CD4-positive, alpha-beta T cell treated with Interleukin-4 for 1 hour (primary cell): Measurements from ENCODE around the gene FCHO1.
A peak's percentile ranks its signal among the peaks of the same experiment; 100 is the strongest.
"Not testable (repeated sequence)": the region's sequence is repeated elsewhere in the genome, so short reads cannot be mapped to it uniquely, and the experiment has no call there.

Experiments
- DNase-seq, 2 donors: peaks; one replicate each; pipeline ENCODE4 v3.0.0-alpha.2; 2020 to 2022

FCHO1 gene

DNA sequence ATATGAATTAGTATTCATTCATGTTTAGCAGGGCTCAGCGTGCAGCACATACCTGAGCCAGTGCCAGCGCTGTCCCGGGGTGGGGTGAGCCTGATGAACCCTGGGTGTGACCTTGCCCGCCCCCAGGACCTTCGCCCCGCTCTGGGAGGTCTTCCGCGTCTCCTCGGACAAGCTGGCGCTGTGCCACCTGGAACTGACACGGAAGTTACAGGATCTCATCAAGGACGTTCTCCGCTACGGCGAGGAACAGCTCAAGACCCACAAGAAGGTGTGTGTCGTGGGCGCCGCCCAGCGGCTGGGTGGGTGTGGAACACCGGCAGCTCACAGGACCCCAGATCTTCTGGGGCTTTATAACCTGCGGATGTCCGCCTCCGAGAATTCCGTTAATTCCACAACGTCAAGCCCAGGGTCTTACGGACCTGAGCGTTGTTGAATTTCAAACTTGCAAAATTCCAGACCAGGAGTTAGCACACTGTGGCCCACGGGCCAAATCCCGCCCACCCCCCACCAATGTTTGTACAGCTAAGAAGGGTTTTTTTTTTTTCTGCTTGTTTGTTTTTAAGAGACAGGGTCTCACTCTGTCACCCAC lies 15.4 kb downstream of the FCHO1 start:
- peak; percentile 37 to 69 for DNase-seq

DNA sequence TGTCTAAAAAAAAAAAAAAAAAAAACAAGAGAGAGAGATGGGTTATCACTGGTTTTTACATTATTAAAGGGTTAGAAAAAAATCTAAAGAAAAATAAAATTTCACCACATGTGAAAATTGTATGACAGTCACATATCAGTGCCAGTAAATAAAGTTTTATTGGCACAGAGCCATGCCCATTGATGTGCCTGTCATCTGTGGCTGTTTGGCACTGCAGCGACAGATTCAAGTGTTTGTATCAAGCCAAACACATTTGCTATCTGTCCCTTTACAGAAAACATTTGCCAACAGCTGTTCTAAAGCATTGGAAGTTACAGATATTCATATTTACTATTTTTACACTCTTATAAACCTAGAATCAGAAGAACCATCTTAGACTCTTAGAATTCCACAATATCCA lies 16.3 kb downstream of the FCHO1 start:
- DNase-seq, result no peak

DNA sequence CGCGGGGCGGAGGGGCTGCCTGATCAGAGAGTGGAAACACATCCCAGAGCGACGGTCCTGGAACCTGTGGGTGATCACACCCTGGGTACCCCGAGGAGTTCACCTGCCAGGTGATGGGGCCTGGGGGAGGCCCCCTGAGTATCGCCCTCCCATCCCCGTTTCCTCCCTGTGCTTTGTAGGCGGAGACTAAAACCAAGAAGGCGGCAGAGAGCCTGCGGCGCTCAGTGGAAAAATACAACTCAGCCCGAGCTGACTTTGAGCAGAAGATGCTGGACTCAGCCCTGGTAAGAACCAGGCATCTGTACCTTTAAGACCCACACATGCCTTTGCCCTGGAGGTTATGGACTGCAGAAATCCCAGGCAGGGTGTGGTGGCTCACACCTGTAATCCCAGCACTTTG lies 19.3 kb downstream of the FCHO1 start:
- DNase-seq, result no peak

DNA sequence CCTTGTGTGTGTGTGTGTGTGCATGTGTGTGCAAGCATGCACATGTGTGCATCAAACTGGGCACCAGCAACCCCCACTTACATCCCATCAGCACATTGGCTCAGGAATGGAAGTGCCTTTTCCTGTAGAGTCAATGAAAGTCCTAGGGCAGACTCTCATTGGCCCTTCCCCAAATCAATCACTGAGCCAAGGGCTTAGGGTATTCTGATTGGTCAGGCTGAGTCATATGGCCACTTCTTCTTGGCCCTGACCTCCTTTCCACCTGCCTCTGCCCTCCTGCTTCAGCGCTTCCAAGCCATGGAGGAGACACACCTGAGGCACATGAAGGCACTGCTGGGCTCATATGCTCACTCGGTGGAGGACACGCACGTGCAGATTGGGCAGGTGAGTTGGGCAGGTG lies 20.9 kb downstream of the FCHO1 start:
- no peak for DNase-seq

DNA sequence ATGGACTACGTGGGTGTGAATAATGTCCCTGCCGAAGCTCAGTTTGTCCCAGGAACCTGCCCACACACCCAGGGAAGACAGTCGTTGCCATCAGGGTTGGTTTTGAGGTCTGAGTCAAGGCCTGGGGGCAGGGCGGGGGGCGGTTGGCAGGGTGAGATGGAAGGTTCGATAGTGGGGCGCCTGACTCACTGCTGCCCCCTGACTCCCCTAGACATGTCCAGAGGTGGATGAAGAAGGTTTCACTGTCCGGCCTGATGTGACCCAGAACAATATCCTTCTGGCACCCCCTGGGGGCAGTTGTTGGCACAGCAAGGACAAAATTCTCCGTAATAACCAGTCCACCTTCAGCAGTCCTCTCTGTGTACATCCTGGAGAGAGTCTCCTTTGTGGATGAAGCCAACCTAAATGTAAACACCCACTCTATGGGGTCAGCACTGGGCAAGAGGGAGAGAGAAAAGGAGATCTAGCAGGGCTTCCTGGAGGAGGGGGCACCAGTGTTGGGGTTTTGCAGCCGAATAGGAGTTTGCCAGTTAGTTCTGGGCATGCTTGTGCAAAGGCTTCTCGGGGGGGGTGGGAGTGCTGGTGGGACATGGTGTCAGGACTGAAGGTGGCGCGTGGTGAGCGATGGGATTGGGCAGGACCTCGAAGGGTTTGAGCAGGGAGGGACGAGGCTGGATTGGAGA lies 24.1 kb downstream of the FCHO1 start:
- DNase-seq, result peak in 1 of 2 donors; percentile 41

DNA sequence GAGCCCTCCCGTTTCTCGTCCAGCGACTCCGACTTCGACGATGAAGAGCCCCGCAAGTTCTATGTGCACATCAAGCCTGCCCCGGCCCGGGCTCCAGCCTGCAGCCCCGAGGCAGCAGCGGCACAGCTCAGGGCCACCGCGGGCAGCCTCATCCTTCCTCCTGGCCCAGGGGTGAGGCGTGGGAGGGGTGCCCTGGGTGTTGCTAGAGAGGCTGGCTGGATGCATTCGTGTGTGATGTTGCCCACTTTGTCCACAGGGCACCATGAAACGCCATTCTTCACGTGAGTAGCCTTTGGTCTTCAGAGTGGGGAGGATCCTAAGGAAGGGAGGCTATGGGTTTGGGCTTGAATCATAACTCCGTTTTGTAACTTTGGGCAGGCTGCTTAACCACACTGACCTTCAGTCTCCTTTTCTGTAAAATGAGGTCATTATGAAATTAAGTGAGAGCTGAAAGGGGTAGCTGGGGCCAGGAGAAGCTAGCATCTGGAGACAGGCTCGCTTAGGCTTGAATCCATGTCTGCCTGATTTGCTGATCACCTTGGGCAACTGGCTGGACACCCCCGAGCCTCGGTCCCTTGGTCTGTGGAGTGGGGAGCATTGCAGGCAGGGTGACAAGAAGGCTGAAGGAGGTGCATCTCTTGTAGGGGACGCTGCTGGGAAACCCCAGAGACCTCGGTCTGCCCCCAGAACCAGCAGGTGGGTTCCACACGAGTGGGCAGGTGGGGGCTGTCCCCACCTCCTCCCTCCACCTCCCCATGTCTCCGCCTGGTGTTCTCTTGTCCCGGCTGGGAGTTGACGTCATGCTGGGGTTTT lies 24.9 kb downstream of the FCHO1 start:
- peak in 1 of 2 donors; percentile 86 for DNase-seq

DNA sequence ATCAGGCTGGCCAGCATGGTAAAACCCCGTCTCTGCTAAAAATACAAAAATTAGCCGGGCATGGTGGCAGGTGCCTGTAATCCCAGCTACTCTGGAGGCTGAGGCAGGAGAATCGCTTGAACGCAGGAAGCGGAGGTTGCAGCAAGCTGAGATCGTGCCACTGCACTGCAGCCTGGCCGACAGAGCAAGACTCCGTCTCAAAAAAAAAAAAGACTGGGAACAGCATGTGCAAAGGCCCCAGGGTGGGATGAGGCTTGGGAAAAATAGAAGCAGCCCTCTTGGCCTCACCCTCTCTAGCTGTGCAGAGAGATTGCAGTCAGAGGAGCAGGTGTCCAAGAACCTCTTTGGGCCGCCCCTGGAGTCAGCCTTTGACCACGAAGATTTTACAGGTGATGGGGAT lies 26.6 kb downstream of the FCHO1 start:
- not testable (repeated sequence) for DNase-seq

DNA sequence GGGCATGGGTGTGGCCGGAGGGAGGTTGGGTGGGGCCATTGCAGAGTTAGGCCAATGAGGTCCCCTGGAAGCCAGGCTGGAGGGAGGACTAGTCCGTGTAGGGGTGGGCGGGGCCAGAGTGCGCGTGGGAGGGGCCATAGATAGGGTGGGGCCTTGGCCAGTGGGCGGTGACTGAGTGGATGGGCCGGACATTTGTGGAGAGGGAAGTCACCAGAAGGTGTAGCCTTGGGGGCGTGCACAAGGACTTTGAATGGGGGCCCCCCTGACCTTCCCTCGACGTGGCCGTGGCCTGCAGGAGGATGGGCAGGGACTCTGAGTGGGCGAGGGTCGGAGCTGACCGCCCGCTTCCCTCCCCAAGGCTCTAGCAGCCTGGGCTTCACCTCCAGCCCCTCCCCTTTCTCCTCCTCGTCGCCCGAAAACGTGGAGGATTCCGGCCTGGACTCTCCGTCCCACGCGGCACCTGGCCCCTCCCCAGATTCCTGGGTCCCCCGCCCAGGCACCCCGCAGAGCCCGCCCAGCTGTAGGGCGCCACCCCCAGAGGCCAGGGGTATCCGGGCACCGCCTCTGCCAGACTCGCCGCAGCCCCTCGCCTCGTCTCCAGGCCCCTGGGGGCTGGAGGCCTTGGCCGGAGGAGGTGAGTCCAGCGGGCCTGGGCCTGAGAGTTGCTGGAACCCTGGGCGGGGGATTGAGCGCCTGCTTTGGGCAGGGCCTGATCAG lies 27.1 kb downstream of the FCHO1 start:
- DNase-seq, result peak; percentile 56 to 73

DNA sequence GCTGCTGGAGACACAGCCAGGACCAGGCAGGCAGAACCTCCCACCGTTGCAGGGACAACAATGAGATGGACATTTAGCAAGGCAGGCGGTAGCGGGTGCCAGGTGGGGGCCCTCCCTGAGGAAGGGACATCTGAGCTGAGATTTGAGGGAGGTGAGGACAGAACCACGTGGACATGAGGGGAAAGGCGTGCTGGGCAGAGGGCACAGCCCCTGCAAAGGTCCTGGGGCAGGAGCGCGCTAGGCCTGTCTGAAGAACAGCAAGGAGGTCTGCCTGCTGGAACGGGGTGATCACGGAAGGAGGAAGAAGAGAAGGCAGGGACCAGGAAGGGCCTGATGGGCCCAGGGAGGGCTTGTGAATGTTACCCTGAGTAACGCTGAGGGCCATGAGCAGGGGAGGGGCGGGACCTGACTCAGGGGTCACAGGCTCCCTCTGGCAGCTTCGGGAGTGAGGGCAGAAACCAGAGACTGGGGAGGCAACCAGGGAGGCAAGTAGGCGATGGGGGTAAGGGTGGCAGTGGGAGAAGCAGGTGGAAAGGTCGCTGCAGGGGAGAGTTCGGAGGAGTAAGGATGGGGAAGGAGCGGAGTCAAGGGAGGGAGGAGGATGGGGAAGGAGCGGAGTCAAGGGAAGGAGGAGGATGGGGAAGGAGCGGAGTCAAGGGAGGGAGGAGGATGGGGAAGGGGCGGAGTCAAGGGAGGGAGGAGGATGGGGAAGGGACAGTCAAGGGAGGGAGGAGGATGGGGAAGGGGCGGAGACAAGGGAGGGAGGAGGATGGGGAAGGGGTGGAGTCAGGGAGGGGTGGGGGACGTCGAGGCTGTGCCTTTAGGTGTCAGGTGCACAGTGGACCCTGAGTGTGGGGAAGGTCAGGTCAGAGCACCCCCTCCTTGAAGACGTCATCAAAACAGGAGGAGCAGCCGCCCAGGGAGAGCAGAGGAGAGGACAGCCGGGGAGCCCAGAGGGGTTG lies 28.0 kb downstream of the FCHO1 start:
- DNase-seq, result peak; percentile 19 to 59

DNA sequence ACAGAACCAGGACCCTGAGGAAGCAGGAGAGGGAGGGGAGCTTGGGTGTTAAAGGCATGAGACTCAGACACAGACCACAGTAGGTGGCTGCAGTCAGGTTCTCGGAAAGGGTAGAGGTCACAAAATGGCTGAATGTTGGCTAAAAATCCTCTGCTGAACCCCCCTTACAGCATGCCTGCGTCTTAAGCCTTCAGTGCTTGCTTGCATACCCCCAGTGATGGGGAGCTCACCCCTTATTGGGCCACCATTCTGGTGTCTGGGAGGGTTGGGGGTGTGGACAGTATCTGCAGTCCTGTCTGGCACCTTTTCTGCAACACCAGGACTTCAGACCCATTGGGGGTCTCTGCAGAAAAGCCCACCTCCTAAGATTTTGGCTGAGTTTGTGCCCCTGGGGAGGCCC lies 29.5 kb downstream of the FCHO1 start:
- DNase-seq, result no peak

DNA sequence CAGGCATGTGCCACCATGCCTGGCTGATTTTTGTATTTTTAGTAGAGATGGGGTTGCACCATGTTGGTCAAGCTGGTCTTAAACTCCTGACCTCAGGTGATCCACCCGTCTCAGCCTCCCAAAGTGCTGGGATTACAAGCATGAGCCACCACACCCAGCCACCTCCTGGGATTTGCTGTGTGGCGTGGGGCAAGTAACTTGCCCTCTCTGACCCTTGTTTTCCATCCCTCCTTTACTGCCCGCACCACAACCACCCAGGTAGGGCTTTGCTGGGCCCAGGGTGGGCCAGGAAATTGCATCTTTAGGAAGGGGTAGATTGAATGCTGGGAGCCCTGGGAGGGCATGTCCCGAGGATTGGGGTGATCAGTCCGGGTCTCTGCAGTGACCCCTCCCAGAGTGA lies 32.4 kb downstream of the FCHO1 start:
- not testable (repeated sequence) for DNase-seq

DNA sequence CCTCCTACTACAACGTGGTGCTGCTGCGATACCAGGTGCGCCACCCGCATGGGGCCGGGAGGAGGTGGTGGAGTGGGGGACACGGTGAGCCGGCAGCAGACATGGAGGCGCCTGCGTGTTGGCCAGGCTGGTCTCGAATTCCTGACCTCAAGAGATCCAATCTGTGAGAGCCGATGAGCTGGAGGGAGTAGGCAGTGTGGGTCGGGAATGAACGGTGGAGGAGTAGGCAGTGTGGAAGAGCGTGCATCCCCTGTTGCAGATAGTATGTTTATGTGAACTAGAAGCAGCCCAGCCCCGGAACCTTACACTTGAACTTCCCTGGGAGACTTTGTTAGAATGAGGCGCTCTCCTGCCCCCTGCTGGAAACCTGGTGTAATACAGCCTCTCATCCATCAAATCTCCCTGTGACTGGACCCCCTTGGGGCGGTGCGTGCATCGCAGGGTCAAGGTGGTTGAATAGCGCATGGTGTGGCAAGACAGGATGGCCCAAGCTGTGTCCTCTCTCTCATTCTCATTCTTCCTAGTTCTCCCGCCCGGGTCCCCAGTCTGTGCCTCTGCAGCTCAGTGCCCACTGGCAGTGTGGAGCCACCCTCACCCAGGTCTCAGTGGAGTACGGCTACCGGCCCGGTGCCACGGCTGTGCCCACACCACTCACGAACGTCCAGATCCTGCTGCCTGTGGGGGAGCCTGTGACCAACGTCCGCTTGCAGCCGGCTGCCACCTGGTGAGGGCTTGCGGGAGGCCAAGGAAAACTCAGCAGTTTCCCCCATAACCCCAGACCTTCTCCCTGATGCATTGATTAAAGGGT lies 33.1 kb downstream of the FCHO1 start:
- peak; percentile 73 to 75 for DNase-seq

DNA sequence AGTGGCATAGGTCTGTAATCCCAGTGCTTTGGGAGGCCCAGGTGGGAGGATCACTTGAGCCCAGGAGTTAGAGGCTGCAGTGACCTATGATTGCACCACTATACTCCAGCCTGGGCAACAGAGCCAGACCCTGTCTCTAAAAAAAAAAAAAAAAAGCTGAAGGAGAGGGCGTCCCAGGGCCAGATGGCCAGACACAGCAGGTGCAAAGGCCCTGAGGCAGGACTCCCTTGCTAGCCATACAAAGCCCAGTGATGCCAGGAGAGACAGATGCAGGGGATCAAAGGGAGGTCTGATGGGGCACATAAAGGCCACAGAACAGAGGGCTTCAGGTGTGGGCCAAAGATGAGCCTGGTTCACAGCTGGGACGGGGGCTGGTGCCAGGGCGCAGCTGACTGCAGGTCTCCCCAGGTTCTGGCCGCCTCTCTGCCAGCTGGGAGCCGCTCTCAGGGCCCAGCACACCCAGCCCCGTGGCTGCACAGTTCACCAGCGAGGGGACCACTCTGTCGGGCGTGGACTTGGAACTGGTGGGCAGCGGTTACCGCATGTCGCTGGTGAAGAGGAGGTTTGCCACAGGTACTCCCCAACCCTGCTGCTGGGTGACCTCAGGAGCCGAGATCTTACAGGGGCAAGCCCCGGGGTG lies 36.1 kb downstream of the FCHO1 start:
- no peak for DNase-seq

DNA sequence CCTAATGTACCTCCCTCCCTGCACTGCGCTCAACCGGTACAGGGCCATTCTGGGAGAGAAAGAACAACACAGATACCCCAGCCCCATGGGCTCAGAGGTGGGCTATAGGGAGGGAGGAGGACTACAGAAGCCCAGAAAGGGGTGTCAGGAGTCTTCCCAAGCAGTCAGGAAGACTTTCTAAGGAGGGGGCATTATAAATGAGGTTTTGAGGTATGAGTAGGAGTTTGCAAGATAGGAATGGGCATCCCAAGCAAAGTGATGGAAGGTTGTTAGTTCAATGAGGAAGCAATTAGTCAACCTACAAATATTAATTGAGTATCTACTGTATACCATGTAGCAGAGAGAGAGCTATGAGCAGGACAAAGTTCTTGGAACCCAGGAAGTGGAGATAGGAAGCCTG lies 37.4 kb downstream of the FCHO1 start:
- no peak for DNase-seq

DNA sequence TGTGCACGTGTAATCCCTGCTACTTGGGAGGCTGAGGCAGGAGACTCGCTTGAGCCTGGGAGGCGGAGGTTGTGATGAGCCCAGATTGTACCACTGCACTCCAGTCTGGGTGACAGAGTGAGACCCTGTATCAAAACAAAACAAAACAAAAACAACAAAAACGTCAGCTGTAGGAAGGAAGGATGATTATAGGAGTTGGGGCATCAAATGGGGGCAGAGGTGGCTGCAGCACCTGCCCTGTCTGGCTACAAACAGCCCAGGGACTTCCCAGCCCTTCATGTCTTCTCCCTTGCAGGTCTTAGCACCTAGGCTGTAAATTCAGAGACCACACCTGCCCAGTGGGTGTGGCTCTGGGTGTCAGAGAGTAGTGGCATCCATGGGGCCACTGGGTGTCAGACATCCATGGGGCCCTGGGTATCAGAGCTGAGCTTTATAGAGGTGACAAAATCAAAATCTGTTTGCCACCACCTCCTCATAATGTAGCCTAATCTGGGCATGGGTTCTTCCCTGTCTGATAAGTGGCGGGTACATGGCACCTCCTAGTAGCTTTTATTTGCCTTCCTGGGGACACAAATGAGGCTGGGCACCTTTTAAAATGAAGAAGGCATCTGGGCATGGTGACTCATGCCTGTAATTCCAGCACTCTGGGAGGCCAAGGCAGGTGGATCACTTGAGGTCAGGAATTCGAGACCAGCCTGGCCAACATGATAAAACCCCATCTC lies 38.9 kb downstream of the FCHO1 start:
- DNase-seq, result peak in 1 of 2 donors; percentile 19

DNA sequence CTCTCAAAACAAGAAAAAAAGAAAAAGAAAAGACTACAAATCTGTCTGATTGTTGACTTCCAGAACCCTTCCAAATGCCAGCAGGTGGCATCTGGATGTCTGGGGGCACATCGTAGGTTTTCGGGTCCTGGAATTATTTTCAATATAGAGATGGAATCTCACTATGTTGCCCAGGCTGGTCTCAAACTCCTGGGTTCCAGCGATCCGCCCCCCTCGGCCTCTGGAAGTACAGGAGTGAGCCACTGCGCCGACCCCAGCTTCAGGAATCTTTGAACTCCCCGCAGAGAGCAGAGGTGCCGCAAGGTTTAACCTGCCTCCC lies 43.1 kb downstream of the FCHO1 start:
- no peak for DNase-seq

DNA sequence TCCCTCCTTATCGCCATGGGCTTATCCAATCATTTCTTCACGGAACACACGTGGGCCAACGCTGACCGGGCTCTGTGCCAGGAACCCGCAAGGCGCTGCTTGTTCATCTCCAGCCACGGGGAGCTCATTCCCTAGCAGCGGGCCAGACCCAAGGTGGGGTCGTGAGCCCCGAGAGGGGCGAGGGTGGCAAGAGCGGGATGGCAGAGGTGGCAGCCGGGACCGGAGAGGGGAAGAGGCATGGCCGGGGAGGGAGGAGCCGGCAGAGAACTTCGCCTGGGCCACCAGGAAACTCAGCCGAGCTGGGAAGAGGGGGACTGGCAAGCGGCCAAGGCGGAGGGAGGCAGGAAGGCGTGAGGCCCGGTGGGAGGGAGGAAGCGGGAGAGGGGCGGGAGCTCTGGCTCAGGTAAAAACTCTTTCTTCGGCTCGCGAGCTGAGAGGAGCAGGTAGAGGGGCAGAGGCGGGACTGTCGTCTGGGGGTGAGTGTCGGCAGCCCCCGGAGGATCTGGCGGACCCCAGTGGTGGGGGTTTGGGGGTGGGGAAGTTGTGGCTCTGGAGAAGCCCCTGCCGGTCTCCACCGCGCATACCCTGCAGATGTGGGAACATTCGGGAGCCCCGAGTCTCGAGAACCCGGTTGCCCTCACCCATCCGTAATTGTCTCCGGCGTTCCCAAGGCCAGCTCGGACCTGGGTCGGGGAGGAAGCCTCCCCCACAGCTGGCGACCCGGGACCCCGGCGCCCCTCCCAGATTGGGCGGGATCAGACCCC lies 43.6 kb downstream of the FCHO1 start, which contains the start of gene B3GNT3:
Gene B3GNT3 (plus strand): TSS at position 408 of the 764 bp plus-strand sequence. CDS start 12,670 bp downstream, outside the sequence.
- DNase-seq, result no peak

DNA sequence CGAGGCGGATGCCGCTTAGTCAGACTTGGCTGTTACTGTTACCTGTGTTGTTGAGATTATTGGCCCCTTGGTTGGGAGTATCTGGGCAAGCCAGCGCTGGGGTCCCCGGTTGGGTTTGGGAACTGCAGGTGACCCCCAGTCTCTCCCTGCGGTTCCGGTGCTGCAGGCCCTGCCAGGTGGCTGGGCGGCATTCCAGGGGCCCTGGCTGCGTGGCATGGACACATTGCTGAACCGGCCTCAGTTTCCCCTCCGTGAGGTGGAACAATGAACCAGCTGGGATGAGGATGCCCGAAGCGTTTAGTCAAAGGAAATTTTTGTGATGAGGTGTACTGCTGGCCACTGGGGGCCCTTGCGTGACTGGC lies 44.2 kb downstream of the FCHO1 start:
- DNase-seq, result no peak
